Calu3 (cell line): ENCODE results near the gene GOLGA8N. TPM values are rescaled to one million over a fixed set of nuclear protein-coding genes. Genes with fewer than 3 reads are reported as not detected.
"Not testable (repeated sequence)": the region's sequence is repeated elsewhere in the genome, so short reads cannot be mapped to it uniquely, and the experiment has no call there.

Source experiments
- BruUV-seq: library from RNA; stranded (reverse); fragments of 400-500 nt; replicated peaks from 2 replicates; lab custom pipeline; 2021; lab: Mats Ljungman, UMichigan
- CTCF ChIA-PET: fragments of 300-600 bp; sonication (Branson Sonifier 250); formaldehyde crosslinking; loops from one replicate; lab custom pipeline; 2022; ENCODE audit warnings: antibody characterized with exemption; lab: Charles Lee
- DNase-seq: peaks from one replicate; pipeline ENCODE4 v3.0.0; 2022
- H3K27ac Mint-ChIP-seq: one replicate; pipeline ENCODE4 v1.8.0; 2022; ENCODE audit warnings: mixed read lengths; ENCODE audit not compliant: unreplicated experiment
- H3K27me3 Mint-ChIP-seq: one replicate; pipeline ENCODE4 v1.8.0; 2022; ENCODE audit warnings: mixed read lengths; ENCODE audit not compliant: unreplicated experiment
- H3K36me3 Mint-ChIP-seq: one replicate; pipeline ENCODE4 v1.8.0; 2022; ENCODE audit warnings: mild to moderate bottlenecking, moderate library complexity, mixed read lengths; ENCODE audit not compliant: insufficient read depth, unreplicated experiment
- H3K4me1 Mint-ChIP-seq: one replicate; pipeline ENCODE4 v1.8.0; 2022; ENCODE audit warnings: mild to moderate bottlenecking, low read depth, mixed read lengths; ENCODE audit not compliant: unreplicated experiment
- H3K4me3 Mint-ChIP-seq: one replicate; pipeline ENCODE4 v1.8.0; 2022; ENCODE audit warnings: mild to moderate bottlenecking, low read depth, moderate library complexity, mixed read lengths; ENCODE audit not compliant: unreplicated experiment
- H3K9me3 Mint-ChIP-seq: one replicate; pipeline ENCODE4 v1.8.0; 2022; ENCODE audit warnings: low read depth, mixed read lengths; ENCODE audit not compliant: unreplicated experiment
- CTCF ChIP-seq: fragments of 200-600 bp; IDR thresholded peaks from one replicate; pipeline ENCODE4 v1.8.0; 2022; ENCODE audit warnings: antibody characterized with exemption; ENCODE audit not compliant: unreplicated experiment
- intact Hi-C: fragments of 100-400 bp; cut with micrococcal nuclease; formaldehyde crosslinking; loops from one replicate; pipeline ENCODE4 v1.10.0; 2022; ENCODE audit not compliant: unreplicated experiment
- total RNA-seq: library from RNA; stranded (reverse); gene quantifications from 2 replicates; pipeline ENCODE4 v1.2.3, GENCODE V29; 2022

GOLGA8N gene
- total RNA-seq, 1 experiment from 2014 or later = 0.45 TPM

GRCh38 chr15:32614712-32615050 is 21.4 kb downstream of the GOLGA8N start:
- H3K27me3 Mint-ChIP-seq, DNase-seq, H3K9me3 Mint-ChIP-seq, intact Hi-C loops, CTCF ChIA-PET, BruUV-seq, H3K4me1 Mint-ChIP-seq: not testable (repeated sequence)
- Mint-ChIP-seq H3K4me3 (peak overlapping the region; percentile 96), H3K36me3 (peaks cover 22% of the 10 kb centered on the region), H3K27ac (peak overlapping the region; percentile 70)

- BruUV-seq, H3K9me3 Mint-ChIP-seq, CTCF ChIA-PET, H3K27me3 Mint-ChIP-seq, H3K4me1 Mint-ChIP-seq, intact Hi-C loops: not testable (repeated sequence)
- peak within 1 kb of the TSS; percentile 70 for H3K27ac Mint-ChIP-seq
- peaks cover 22% of the 10 kb centered on the region for H3K36me3 Mint-ChIP-seq
- DNase-seq = peak; percentile 61
- H3K4me3 Mint-ChIP-seq = peak within 1 kb of the TSS; percentile 96
These were observed 22.0 kb downstream of the GOLGA8N start, which contains the start of gene ARHGAP11A for GRCh38 chr15:32615051-32615870. TSS of gene ARHGAP11A (plus strand) at chr15:32615504. CDS start at chr15:32616212, 708 bp downstream.

- peaks cover 22% of the 10 kb centered on the region for H3K36me3 Mint-ChIP-seq
- DNase-seq, H3K9me3 Mint-ChIP-seq, CTCF ChIA-PET, intact Hi-C loops, H3K4me1 Mint-ChIP-seq, H3K27me3 Mint-ChIP-seq: not testable (repeated sequence)
- peak overlapping the region; percentile 96 for H3K4me3 Mint-ChIP-seq
- H3K27ac Mint-ChIP-seq = peak overlapping the region; percentile 70
- TSS peak; percentile 62 for BruUV-seq
These were observed 22.7 kb downstream of the GOLGA8N start for GRCh38 chr15:32615871-32616426.

- no peak overlapping the region for H3K4me3 Mint-ChIP-seq
- no peaks in the 10 kb centered on the region for H3K36me3 Mint-ChIP-seq
- BruUV-seq = TSS peak; percentile 42
- no peak for TF ChIP-seq CTCF
- no peaks in the 10 kb centered on the region for H3K27me3 Mint-ChIP-seq
- CTCF ChIA-PET = no interaction called here
- H3K27ac Mint-ChIP-seq = no peak overlapping the region
- intact Hi-C loops = no loop called here
- H3K4me1 Mint-ChIP-seq = no peaks in the 10 kb centered on the region
- no peaks in the 10 kb centered on the region for H3K9me3 Mint-ChIP-seq
- DNase-seq = no peak
These were observed 43.2 kb downstream of the GOLGA8N start for GRCh38 chr15:32636410-32636809.

- intact Hi-C loops = no loop called here
- BruUV-seq = no TSS peak
- no peak overlapping the region for H3K4me3 Mint-ChIP-seq
- CTCF ChIA-PET = no interaction called here
- no peak overlapping the region for H3K27ac Mint-ChIP-seq
- no peak for DNase-seq
- H3K27me3 Mint-ChIP-seq = no peaks in the 10 kb centered on the region
- TF ChIP-seq CTCF = no peak
- H3K4me1 Mint-ChIP-seq = no peaks in the 10 kb centered on the region
- no peaks in the 10 kb centered on the region for H3K9me3 Mint-ChIP-seq
- peaks cover 4% of the 10 kb centered on the region for H3K36me3 Mint-ChIP-seq
These were observed 43.8 kb downstream of the GOLGA8N start for GRCh38 chr15:32636908-32637567.
